AG04449 (cell line): ENCODE results near the gene CAMTA1.

Source experiments
- CTCF ChIA-PET: fragments of 350-600 bp; formaldehyde crosslinking; extraction: SDS; loops from one replicate; lab custom pipeline; 2021; ENCODE audit warnings: antibody characterized with exemption; lab: Yijun Ruan, JAX
- POLR2A ChIA-PET: fragments of 400-600, 350-600 bp; formaldehyde crosslinking; extraction: SDS; loops from one replicate; lab custom pipeline; 2020; ENCODE audit warnings: antibody characterized with exemption, inconsistent platforms; lab: Yijun Ruan, JAX
- DNase-seq: peaks from one replicate; pipeline ENCODE4 v3.0.0-alpha.2; 2010; ENCODE audit warnings: low read depth, low spot score
- H3K4me3 ChIP-seq: 2 replicates; pipeline ENCODE4 v1.5.1; 2011; ENCODE audit warnings: low read depth, mild to moderate bottlenecking, control low read depth, low read length
- TF ChIP-seq, protein P1 (sequence below): IDR thresholded peaks from one replicate; pipeline ENCODE4 v1.5.1; 2011; ENCODE audit warnings: mild to moderate bottlenecking, moderate library complexity, low read length, control low read depth, inconsistent platforms; ENCODE audit not compliant: insufficient read depth; ENCODE audit errors: missing control alignments

The CAMTA1 gene

DNA sequence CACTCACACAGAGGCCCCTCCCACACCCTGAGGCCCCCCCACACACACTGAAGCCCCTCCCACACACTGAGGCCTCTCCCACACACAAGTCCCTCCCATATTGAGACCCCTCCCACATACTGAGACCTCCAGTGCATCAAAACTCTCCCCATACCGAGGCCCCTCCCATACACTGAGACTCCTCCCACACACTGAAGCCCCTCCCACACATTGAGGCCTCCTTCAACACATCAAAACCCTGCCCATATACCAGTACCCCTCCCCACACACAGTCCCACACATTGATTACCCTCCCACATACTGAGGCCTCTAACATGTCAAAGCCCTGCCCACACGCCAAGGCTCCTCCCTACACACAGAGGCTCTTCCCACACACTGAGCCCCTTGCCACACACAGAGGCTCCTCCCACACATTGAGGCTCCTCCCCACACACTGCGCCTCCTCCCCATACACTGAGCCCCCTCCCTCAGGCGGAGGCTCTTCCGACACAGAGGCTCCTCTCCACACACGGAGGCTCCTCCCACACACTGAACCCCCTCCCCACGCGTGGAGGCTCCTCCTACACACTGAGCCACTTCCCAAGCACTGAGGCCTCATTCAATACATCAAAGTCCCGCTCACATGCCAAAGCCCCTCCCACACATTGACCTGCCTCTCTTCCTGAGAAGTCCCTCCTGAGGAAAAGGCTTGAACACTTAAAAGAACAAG is 392.3 kb downstream of the CAMTA1 start:
- ChIA-PET CTCF (no interaction called here), POLR2A (no interaction called here)
- no peak for DNase-seq
- TF ChIP-seq, protein P1, sequence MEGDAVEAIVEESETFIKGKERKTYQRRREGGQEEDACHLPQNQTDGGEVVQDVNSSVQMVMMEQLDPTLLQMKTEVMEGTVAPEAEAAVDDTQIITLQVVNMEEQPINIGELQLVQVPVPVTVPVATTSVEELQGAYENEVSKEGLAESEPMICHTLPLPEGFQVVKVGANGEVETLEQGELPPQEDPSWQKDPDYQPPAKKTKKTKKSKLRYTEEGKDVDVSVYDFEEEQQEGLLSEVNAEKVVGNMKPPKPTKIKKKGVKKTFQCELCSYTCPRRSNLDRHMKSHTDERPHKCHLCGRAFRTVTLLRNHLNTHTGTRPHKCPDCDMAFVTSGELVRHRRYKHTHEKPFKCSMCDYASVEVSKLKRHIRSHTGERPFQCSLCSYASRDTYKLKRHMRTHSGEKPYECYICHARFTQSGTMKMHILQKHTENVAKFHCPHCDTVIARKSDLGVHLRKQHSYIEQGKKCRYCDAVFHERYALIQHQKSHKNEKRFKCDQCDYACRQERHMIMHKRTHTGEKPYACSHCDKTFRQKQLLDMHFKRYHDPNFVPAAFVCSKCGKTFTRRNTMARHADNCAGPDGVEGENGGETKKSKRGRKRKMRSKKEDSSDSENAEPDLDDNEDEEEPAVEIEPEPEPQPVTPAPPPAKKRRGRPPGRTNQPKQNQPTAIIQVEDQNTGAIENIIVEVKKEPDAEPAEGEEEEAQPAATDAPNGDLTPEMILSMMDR, result no peak
- H3K4me3 ChIP-seq, result no peak overlapping the region

DNA sequence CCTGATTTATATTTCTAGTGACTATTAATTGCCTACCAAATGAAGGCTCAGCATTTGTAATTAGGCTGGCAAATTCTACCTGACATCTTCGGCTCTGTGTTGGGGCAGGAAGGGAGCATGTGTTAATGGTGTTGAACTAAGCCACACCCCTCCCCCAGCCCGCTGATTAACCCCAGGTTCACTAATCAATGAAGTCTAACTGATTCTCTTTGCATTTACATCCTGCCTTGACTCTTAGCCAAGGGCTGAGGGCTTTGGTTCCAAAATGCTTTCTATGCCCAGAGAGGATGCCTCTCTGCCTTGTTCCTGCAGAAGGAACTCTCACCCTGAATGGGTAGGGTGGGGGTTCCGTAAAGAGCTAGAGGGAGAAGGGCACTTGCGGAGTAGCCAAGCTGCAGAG is 393.1 kb downstream of the CAMTA1 start:
- H3K4me3 ChIP-seq, result no peak overlapping the region
- TF ChIP-seq, protein P1, result no peak
- ChIA-PET CTCF (interaction anchor here (1.1 kb wide), 1 partner anchor 12 kb away, joined by 3 read pairs; no protein-coding TSS in a partner anchor), POLR2A (no interaction called here)
- no peak for DNase-seq

DNA sequence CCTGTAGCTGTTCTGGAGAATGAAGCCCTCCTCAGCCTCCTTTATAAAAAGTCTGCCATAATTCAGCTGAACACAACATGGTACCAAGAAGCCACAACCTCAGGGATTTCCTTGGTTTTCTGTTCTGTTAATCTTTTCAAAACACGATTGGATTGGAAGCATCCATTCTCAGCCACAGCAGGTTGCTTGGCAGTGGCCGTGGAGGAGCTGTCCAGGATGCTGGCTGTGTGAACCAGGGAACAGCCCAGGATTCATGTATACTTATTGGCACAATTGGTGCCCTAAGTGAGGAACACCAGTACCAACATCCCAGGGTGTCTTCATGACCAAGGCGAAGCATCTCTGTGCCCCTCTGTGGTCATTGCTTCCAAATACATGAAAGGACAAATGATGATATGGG is 393.5 kb downstream of the CAMTA1 start:
- no peak overlapping the region for H3K4me3 ChIP-seq
- no peak for DNase-seq
- TF ChIP-seq, protein P1, result no peak
- ChIA-PET CTCF (interaction anchor here (1.1 kb wide), 1 partner anchor 12 kb away, joined by 3 read pairs; no protein-coding TSS in a partner anchor), POLR2A (no interaction called here)

DNA sequence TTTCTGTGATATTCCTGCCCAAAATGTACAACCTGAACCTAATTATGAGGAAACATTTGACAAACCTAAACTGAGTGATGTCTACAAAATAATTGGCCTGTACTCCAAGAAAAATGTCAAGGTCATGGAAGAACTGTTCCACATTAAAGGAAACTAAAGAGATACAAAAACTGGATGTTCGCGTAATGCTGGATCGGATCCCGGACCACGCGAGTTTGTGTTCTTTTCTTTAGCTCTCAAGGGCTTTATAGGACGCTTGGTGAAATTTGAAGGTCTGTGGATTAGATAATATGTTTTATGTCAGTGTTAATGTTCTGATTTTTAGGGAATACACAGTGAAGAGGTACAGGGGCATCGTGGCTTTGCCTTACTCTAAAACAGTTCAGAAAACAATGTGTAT is 400.5 kb downstream of the CAMTA1 start:
- no peak overlapping the region for H3K4me3 ChIP-seq
- POLR2A ChIA-PET, result no interaction called here
- TF ChIP-seq, protein P1, result no peak
- CTCF ChIA-PET, result interaction anchor here (0.7 kb wide), 1 partner anchor 115 kb away, joined by 3 read pairs; no protein-coding TSS in a partner anchor
- no peak for DNase-seq

DNA sequence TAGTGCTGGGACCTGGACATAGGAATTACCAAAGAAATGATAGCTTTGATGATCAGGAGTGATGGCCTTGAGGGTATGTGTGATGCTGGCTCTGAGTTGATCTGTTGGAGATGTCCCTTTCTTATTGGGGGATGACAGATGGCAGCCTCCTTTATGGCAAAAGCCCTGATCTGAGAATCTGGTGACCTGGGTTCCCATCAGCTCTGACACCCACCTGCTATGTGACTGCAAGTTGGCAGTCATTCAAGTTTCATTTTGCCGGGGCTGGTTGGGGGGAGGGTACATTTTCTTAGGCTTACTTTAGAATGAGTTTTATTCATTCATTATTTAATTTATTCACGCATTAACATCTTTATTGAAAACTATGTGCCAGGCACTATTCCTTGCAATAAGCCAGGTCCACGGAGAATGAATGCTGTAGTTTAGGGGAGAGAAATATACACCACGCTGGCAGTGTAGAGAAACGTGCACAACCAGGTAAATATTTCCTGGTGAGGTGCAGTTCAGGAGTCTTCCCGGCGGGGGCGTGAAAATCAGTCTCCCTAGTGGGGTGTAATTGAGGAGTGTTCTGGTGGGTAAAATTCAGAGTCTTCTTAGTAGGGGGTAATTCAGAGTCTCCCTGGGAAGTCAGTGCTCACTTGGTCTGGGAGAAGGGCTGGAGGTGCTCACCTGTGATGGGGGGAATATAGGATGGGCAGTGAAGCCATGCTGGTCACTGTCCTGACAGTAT is 401.3 kb downstream of the CAMTA1 start:
- no peak overlapping the region for H3K4me3 ChIP-seq
- TF ChIP-seq, protein P1, result no peak
- CTCF ChIA-PET, result no interaction called here
- POLR2A ChIA-PET, result no interaction called here
- DNase-seq, result no peak

DNA sequence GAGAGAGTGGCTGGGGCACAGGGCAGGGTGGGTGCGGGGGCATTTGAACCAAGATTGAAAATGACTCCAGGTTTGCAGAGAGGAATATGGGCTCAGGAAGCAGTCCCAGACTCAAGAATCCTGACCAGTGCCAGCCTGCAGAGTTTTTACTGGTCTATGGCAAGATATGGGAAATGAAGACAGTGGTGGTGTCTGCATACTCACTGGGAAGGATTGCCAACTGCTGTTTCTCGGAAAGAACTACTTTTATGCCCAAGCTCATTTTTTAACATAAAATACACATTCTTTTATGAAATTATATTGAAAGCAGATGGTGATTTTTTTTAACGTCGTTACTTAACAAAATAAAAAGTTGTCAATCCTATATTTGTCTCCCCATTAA is 401.8 kb downstream of the CAMTA1 start:
- POLR2A ChIA-PET, result no interaction called here
- CTCF ChIA-PET, result interaction anchor here (1.0 kb wide), 1 partner anchor 461 kb away, joined by 3 read pairs; no protein-coding TSS in a partner anchor
- TF ChIP-seq, protein P1, result no peak
- no peak overlapping the region for H3K4me3 ChIP-seq
- DNase-seq, result no peak
